Activated naive CD4-positive, alpha-beta T cell treated with anti-CD3 and anti-CD28 coated beads, Interleukin-2, amount 10 ng/mL, durations not matched to agents 7 days and 5 days (primary cell): ENCODE data around the gene STK39.
A peak's percentile ranks its signal among the peaks of the same experiment; 100 is the strongest.

Experiments
- CTCF ChIA-PET: fragments of 350-600 bp; sonication (Branson Sonifier 250); formaldehyde crosslinking; loops from one replicate; lab custom pipeline; 2021; ENCODE audit warnings: antibody characterized with exemption; lab: Charles Lee
- DNase-seq: peaks from one replicate; pipeline ENCODE4 v3.0.0-alpha.2; 2020
- H3K27ac Mint-ChIP-seq: one replicate; pipeline ENCODE4 v1.8.0; 2021; ENCODE audit warnings: mild to moderate bottlenecking, moderate library complexity, mixed read lengths
- H3K27me3 Mint-ChIP-seq: one replicate; pipeline ENCODE4 v1.8.0; 2021; ENCODE audit warnings: mild to moderate bottlenecking, mixed read lengths
- H3K36me3 Mint-ChIP-seq: one replicate; pipeline ENCODE4 v1.8.0; 2021; ENCODE audit warnings: mixed read lengths
- H3K4me1 Mint-ChIP-seq: one replicate; pipeline ENCODE4 v1.8.0; 2021; ENCODE audit warnings: mixed read lengths
- H3K4me3 Mint-ChIP-seq: one replicate; pipeline ENCODE4 v1.8.0; 2021; ENCODE audit warnings: mild to moderate bottlenecking, moderate library complexity, mixed read lengths
- H3K9me3 Mint-ChIP-seq: one replicate; pipeline ENCODE4 v1.8.0; 2021; ENCODE audit warnings: mixed read lengths

STK39 gene

DNA sequence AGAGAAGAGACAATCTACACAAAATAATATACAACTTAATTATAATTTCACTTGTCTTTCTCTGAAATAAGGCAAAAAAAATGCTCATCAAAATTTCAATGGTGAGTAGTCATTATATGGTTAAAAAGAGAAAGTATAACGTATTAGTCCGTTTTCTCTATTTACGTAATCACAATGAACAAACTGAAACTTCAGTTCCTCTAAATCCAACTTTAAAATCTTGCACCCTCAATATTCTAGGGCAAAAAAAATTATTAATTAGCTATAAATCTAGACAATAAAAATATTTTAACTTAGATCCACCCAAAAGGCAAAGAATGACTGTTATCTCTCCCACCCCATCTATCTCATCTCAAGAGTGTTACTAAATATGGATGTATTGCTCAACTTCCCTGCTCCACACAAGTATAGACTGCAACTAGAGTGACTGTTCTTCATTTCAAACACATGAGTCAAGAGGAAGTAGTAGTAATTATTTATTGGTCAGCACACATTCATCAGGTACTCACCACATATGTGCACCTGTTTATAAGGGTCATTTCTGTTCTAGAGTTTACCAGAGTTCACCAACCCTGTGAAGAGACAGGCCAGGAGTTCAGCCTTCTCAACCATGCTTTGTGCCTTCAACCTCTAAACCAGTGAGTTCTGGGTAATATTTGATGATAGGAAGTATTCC lies 36.4 kb downstream of the STK39 start:
- Mint-ChIP-seq H3K4me1 (peaks cover 40% of the 10 kb centered on the region), H3K27me3 (no peaks in the 10 kb centered on the region), H3K27ac (no peak overlapping the region), H3K36me3 (peaks cover 20% of the 10 kb centered on the region), H3K4me3 (no peak overlapping the region), H3K9me3 (no peaks in the 10 kb centered on the region)
- CTCF ChIA-PET = interaction anchor here (0.8 to 1.1 kb wide), 2 partner anchors 50 to 53 kb away, joined by 3 to 4 read pairs; no protein-coding TSS in a partner anchor
- no peak for DNase-seq

GRCh38 chr2:168210216-168210894 lies 37.0 kb downstream of the STK39 start:
- DNase-seq = no peak
- Mint-ChIP-seq H3K36me3 (peaks cover 20% of the 10 kb centered on the region), H3K27me3 (no peaks in the 10 kb centered on the region), H3K4me1 (peaks cover 40% of the 10 kb centered on the region), H3K27ac (no peak overlapping the region), H3K9me3 (no peaks in the 10 kb centered on the region), H3K4me3 (no peak overlapping the region)
- CTCF ChIA-PET = no interaction called here

DNA sequence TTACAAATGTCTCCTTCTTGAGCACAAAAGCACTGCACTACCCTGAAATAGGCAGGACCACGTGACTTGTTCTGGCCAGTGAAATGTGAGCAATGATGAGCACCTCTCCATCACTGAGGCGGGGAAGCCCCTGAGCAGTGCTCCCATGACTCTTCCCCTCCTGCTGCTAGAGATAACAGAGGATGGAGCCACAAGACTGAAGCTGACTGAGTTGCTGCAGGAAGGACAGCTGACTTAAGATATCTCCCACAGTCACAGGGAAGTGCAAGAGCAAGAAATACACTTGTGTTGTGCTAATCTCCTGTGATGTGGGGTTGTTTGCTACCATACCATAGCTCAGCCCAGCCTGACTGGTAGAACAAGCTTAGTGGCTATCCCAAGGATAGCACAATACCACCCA lies 38.7 kb downstream of the STK39 start:
- H3K27ac Mint-ChIP-seq = no peak overlapping the region
- DNase-seq = no peak
- no peaks in the 10 kb centered on the region for H3K27me3 Mint-ChIP-seq
- H3K4me3 Mint-ChIP-seq = no peak overlapping the region
- H3K36me3 Mint-ChIP-seq = peaks cover 18% of the 10 kb centered on the region
- no peaks in the 10 kb centered on the region for H3K9me3 Mint-ChIP-seq
- CTCF ChIA-PET = no interaction called here
- peaks cover 40% of the 10 kb centered on the region for H3K4me1 Mint-ChIP-seq

- CTCF ChIA-PET = interaction anchor here (0.7 to 1.2 kb wide), 2 partner anchors 12 to 659 kb away, joined by 3 read pairs; no protein-coding TSS in a partner anchor
- no peaks in the 10 kb centered on the region for H3K9me3 Mint-ChIP-seq
- no peak for DNase-seq
- H3K4me3 Mint-ChIP-seq = no peak overlapping the region
- H3K4me1 Mint-ChIP-seq = peaks cover 41% of the 10 kb centered on the region
- no peaks in the 10 kb centered on the region for H3K27me3 Mint-ChIP-seq
- H3K27ac Mint-ChIP-seq = no peak overlapping the region
- peaks cover 21% of the 10 kb centered on the region for H3K36me3 Mint-ChIP-seq
Measured at GRCh38 chr2:168207851-168208250, 39.5 kb downstream of the STK39 start.

DNA sequence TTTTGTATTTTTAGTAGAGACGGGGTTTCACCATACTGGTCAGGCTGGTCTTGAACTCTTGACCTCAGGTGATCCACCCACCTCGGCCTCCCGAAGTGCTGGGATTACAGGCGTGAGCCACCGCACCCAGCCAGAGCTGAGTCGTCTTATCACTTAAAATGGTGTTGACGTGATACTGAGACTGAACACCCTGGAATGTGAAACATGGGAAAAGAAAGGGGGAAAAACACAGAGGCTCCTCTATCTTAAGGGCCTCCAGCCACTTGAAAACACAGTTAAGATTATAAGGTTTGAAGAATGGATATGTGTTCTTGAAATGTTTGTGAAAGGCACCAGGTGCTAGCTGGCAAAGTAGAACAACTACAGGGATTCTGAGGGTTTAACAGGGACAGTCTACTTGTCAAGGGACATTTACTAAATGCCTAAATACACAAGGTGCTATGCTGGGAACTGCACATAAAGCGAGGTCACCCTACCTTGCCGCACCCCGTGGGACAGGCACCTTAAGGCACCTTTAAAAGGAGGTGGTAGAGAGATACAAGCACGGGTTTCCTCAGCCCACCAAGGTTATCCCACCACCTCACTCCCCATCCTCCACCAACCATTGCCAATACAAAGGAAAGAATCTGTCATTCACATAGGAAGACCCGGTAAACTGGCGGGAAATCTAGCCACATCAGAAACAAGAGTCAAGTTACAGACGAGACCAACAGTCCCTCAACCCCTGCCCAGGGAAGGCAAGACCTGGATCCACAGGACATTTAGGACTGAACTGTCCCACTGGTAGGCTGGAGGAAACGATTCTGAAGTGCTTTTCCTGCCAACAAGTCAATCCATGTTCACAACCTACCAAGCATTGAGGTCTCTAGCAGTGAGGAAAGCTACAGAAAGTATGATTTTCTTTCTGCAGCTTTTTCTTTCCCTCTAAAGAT lies 43.4 kb downstream of the STK39 start:
- H3K4me1 Mint-ChIP-seq = peaks cover 17% of the 10 kb centered on the region
- CTCF ChIA-PET = no interaction called here
- no peaks in the 10 kb centered on the region for H3K9me3 Mint-ChIP-seq
- no peak for DNase-seq
- H3K4me3 Mint-ChIP-seq = no peak overlapping the region
- H3K36me3 Mint-ChIP-seq = peaks cover 22% of the 10 kb centered on the region
- no peak overlapping the region for H3K27ac Mint-ChIP-seq
- no peaks in the 10 kb centered on the region for H3K27me3 Mint-ChIP-seq

GRCh38 chr2:168201584-168202116 lies 45.7 kb downstream of the STK39 start:
- Mint-ChIP-seq H3K27ac (no peak overlapping the region), H3K4me3 (no peak overlapping the region), H3K36me3 (peaks cover 11% of the 10 kb centered on the region), H3K9me3 (no peaks in the 10 kb centered on the region), H3K4me1 (peaks cover 15% of the 10 kb centered on the region), H3K27me3 (no peaks in the 10 kb centered on the region)
- DNase-seq = no peak
- CTCF ChIA-PET = no interaction called here

DNA sequence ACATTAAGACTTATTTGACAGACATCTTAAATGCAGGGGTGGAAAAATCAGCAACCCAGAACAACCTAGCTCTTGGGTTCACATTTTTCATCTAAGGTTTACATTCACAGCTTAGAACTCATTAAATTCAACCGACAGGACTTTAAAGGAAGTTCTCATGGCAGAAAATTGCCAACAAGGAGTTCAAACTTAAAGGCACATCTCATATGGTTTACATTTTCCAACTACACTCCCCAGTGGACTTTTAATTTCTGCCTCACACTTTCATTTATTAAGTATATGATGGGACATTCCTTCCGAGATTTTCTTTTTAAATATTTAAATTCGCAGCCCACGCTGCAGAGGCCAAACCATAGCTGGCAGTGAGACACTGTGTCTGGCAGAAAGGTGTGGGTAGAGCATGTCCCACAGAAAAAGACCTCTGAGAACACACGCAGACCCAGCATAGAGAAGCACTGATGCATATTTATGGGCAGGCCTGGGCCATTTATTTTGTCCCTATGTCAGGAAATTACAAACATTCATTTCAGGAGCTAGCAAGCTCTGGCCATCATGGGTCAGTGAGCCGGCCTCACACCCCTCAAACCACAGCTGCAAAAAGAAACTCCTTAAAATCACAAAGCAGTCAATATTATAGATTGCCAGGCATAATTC lies 46.3 kb downstream of the STK39 start:
- no peaks in the 10 kb centered on the region for H3K27me3 Mint-ChIP-seq
- H3K9me3 Mint-ChIP-seq = no peaks in the 10 kb centered on the region
- H3K36me3 Mint-ChIP-seq = peaks cover 12% of the 10 kb centered on the region
- H3K27ac Mint-ChIP-seq = peak overlapping the region; percentile 60
- H3K4me1 Mint-ChIP-seq = peaks cover 20% of the 10 kb centered on the region
- no peak overlapping the region for H3K4me3 Mint-ChIP-seq
- no peak for DNase-seq
- CTCF ChIA-PET = interaction anchor here (0.6 kb wide), 1 partner anchor 284 kb away, joined by 5 read pairs; no protein-coding TSS in a partner anchor

- Mint-ChIP-seq H3K9me3 (no peaks in the 10 kb centered on the region), H3K27me3 (no peaks in the 10 kb centered on the region), H3K4me1 (peaks cover 44% of the 10 kb centered on the region), H3K36me3 (peaks cover 9% of the 10 kb centered on the region), H3K4me3 (no peak overlapping the region), H3K27ac (no peak overlapping the region)
- no peak for DNase-seq
- CTCF ChIA-PET = no interaction called here
Measured at GRCh38 chr2:168198476-168199207, 48.8 kb downstream of the STK39 start.

- CTCF ChIA-PET = interaction anchor here (1.0 kb wide), 1 partner anchor 10 kb away, joined by 3 read pairs; no protein-coding TSS in a partner anchor
- H3K4me1 Mint-ChIP-seq = peaks cover 60% of the 10 kb centered on the region
- DNase-seq = no peak
Measured at GRCh38 chr2:168196764-168197180, 50.6 kb downstream of the STK39 start.

DNA sequence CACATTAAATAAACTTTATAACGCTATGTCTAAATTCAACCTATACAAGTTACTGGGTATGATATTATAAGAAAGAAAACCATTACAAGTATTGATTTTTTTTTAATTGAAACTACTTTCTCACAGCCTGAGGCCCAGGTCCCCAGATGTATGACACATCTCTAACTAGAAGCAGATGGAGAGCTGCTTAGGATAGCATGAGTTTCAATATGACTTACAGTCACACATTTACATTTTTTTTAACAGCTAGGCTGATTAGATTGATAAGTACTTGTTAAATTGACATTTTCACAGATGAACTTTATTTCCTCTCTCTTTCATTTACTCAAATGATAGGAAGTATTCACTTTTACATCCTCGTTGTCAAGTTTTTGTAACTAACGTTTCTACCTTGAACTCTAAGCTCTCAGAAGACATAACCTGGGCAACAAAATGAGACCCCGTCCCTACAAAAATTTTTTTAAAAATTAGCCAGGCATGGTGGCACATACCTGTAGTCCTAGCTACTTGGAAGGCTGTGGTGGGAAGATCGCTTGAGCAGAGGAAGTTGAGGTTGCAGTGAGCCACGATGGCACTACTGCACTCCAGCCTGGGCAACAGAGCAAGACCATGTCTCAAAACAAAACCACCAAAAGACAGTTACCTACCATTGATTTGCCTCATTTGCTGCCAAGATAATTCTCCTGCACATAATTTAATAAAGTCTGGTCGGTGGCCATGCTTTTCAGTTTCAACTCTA lies 52.4 kb downstream of the STK39 start:
- H3K27ac Mint-ChIP-seq = peak overlapping the region; percentile 94
- H3K4me3 Mint-ChIP-seq = peak overlapping the region; percentile 55
- peaks cover 63% of the 10 kb centered on the region for H3K4me1 Mint-ChIP-seq
- no peaks in the 10 kb centered on the region for H3K27me3 Mint-ChIP-seq
- H3K36me3 Mint-ChIP-seq = peaks cover 7% of the 10 kb centered on the region
- CTCF ChIA-PET = interaction anchor here (1.0 to 2.2 kb wide), 3 partner anchors 12 to 50 kb away, joined by 3 to 7 read pairs (median 5); no protein-coding TSS in a partner anchor
- H3K9me3 Mint-ChIP-seq = no peaks in the 10 kb centered on the region
- DNase-seq = peak; percentile 48

More at GRCh38 chr2:168196764-168197180, 50.6 kb downstream of the STK39 start:
- no peaks in the 10 kb centered on the region for H3K9me3 Mint-ChIP-seq
- H3K27ac Mint-ChIP-seq = peak overlapping the region; percentile 20
- no peaks in the 10 kb centered on the region for H3K27me3 Mint-ChIP-seq
- H3K36me3 Mint-ChIP-seq = peaks cover 9% of the 10 kb centered on the region
- H3K4me3 Mint-ChIP-seq = no peak overlapping the region

GRCh38 chr2:168192839-168193616 lies 54.4 kb downstream of the STK39 start:
- Mint-ChIP-seq H3K9me3 (no peaks in the 10 kb centered on the region), H3K27ac (peak overlapping the region; percentile 78), H3K4me3 (peak overlapping the region; percentile 38), H3K27me3 (no peaks in the 10 kb centered on the region), H3K4me1 (peaks cover 62% of the 10 kb centered on the region), H3K36me3 (peaks cover 7% of the 10 kb centered on the region)
- CTCF ChIA-PET = interaction anchor here (1.4 kb wide), 1 partner anchor 145 kb away, joined by 3 read pairs; no protein-coding TSS in a partner anchor
- DNase-seq = peak; percentile 59
